ENCODE measurements around the gene INPP4B. TPM values are rescaled to one million over a fixed set of nuclear protein-coding genes. Genes with fewer than 3 reads are reported as not detected.
A peak's percentile ranks its signal among the peaks of the same experiment; 100 is the strongest.

The INPP4B gene
- total RNA-seq, 1 experiment from 2014 or later: 3.4 TPM

GRCh38 chr4:142104041-142104440, 742.1 kb downstream of the INPP4B start:
- DNase-seq (ENCODE audit: low read depth in 1 of 2, low spot score in 2 of 2): no peak
- H3K4me1 ChIP-seq (replicated peaks): no peaks in the 10 kb centered on the region
- no peak overlapping the region for H3K27ac ChIP-seq
- no peaks in the 10 kb centered on the region for H3K9me3 ChIP-seq (replicated peaks)
- H3K27me3 ChIP-seq (replicated peaks): no peaks in the 10 kb centered on the region
- H3K4me3 ChIP-seq: no peak overlapping the region
- H3K36me3 ChIP-seq: no peaks in the 10 kb centered on the region

GRCh38 chr4:142101401-142101800, 744.7 kb downstream of the INPP4B start:
- no peaks in the 10 kb centered on the region for H3K4me1 ChIP-seq (replicated peaks)
- no peaks in the 10 kb centered on the region for H3K27me3 ChIP-seq (replicated peaks)
- DNase-seq (ENCODE audit: low read depth in 1 of 2, low spot score in 2 of 2): no peak
- no peaks in the 10 kb centered on the region for H3K36me3 ChIP-seq
- H3K27ac ChIP-seq: no peak overlapping the region
- H3K9me3 ChIP-seq (replicated peaks): no peaks in the 10 kb centered on the region
- no peak overlapping the region for H3K4me3 ChIP-seq

- H3K27me3 ChIP-seq (replicated peaks): no peaks in the 10 kb centered on the region
- H3K9me3 ChIP-seq (replicated peaks): no peaks in the 10 kb centered on the region
- H3K36me3 ChIP-seq: no peaks in the 10 kb centered on the region
- H3K27ac ChIP-seq: no peak overlapping the region
- no peak overlapping the region for H3K4me3 ChIP-seq
- H3K4me1 ChIP-seq (replicated peaks): no peaks in the 10 kb centered on the region
- no peak for DNase-seq (ENCODE audit: low read depth in 1 of 2, low spot score in 2 of 2)
These were observed 745.2 kb downstream of the INPP4B start for GRCh38 chr4:142100941-142101340.

GRCh38 chr4:142098900-142099545, 747.1 kb downstream of the INPP4B start:
- Histone ChIP-seq H3K36me3 (no peaks in the 10 kb centered on the region), H3K27ac (no peak overlapping the region), H3K4me3 (no peak overlapping the region), H3K27me3 (replicated peaks) (no peaks in the 10 kb centered on the region), H3K4me1 (replicated peaks) (no peaks in the 10 kb centered on the region), H3K9me3 (replicated peaks) (no peaks in the 10 kb centered on the region)
- no peak for DNase-seq (ENCODE audit: low read depth in 1 of 2, low spot score in 2 of 2)

GRCh38 chr4:142098380-142098779, 747.7 kb downstream of the INPP4B start:
- no peak for DNase-seq (ENCODE audit: low read depth in 1 of 2, low spot score in 2 of 2)
- Histone ChIP-seq H3K27me3 (replicated peaks) (no peaks in the 10 kb centered on the region), H3K36me3 (no peaks in the 10 kb centered on the region), H3K9me3 (replicated peaks) (no peaks in the 10 kb centered on the region), H3K4me3 (no peak overlapping the region), H3K4me1 (replicated peaks) (no peaks in the 10 kb centered on the region), H3K27ac (no peak overlapping the region)

GRCh38 chr4:142097015-142097414, 749.1 kb downstream of the INPP4B start:
- Histone ChIP-seq H3K36me3 (no peaks in the 10 kb centered on the region), H3K27ac (no peak overlapping the region), H3K4me1 (replicated peaks) (no peaks in the 10 kb centered on the region), H3K9me3 (replicated peaks) (no peaks in the 10 kb centered on the region), H3K27me3 (replicated peaks) (no peaks in the 10 kb centered on the region), H3K4me3 (no peak overlapping the region)
- DNase-seq (ENCODE audit: low read depth in 1 of 2, low spot score in 2 of 2): no peak

GRCh38 chr4:142095886-142096605, 750.1 kb downstream of the INPP4B start:
- no peaks in the 10 kb centered on the region for H3K9me3 ChIP-seq (replicated peaks)
- DNase-seq (ENCODE audit: low read depth in 1 of 2, low spot score in 2 of 2): peak; percentile 21 to 44
- H3K4me1 ChIP-seq (replicated peaks): no peaks in the 10 kb centered on the region
- H3K27ac ChIP-seq: no peak overlapping the region
- no peaks in the 10 kb centered on the region for H3K36me3 ChIP-seq
- no peaks in the 10 kb centered on the region for H3K27me3 ChIP-seq (replicated peaks)
- H3K4me3 ChIP-seq: no peak overlapping the region

GRCh38 chr4:142092941-142093340, 753.2 kb downstream of the INPP4B start:
- Histone ChIP-seq H3K9me3 (replicated peaks) (no peaks in the 10 kb centered on the region), H3K36me3 (no peaks in the 10 kb centered on the region), H3K27ac (no peak overlapping the region), H3K4me1 (replicated peaks) (no peaks in the 10 kb centered on the region), H3K27me3 (replicated peaks) (no peaks in the 10 kb centered on the region), H3K4me3 (no peak overlapping the region)
- DNase-seq (ENCODE audit: low read depth in 1 of 2, low spot score in 2 of 2): no peak

GRCh38 chr4:142091691-142092182, 754.4 kb downstream of the INPP4B start:
- no peaks in the 10 kb centered on the region for H3K9me3 ChIP-seq (replicated peaks)
- no peak for DNase-seq (ENCODE audit: low read depth in 1 of 2, low spot score in 2 of 2)
- H3K36me3 ChIP-seq: no peaks in the 10 kb centered on the region
- H3K27ac ChIP-seq: no peak overlapping the region
- H3K4me3 ChIP-seq: no peak overlapping the region
- H3K4me1 ChIP-seq (replicated peaks): no peaks in the 10 kb centered on the region
- H3K27me3 ChIP-seq (replicated peaks): no peaks in the 10 kb centered on the region

- Histone ChIP-seq H3K27ac (no peak overlapping the region), H3K4me1 (replicated peaks) (no peaks in the 10 kb centered on the region)
These were observed 755.0 kb downstream of the INPP4B start for GRCh38 chr4:142091085-142091513.

GRCh38 chr4:142088906-142089305, 757.2 kb downstream of the INPP4B start:
- Histone ChIP-seq H3K9me3 (replicated peaks) (no peaks in the 10 kb centered on the region), H3K4me1 (replicated peaks) (no peaks in the 10 kb centered on the region), H3K36me3 (no peaks in the 10 kb centered on the region), H3K4me3 (no peak overlapping the region), H3K27ac (no peak overlapping the region), H3K27me3 (replicated peaks) (no peaks in the 10 kb centered on the region)
- no peak for DNase-seq (ENCODE audit: low read depth in 1 of 2, low spot score in 2 of 2)

More at GRCh38 chr4:142091085-142091513, 755.0 kb downstream of the INPP4B start:
- Histone ChIP-seq H3K4me3 (no peak overlapping the region), H3K36me3 (no peaks in the 10 kb centered on the region), H3K9me3 (replicated peaks) (no peaks in the 10 kb centered on the region), H3K27me3 (replicated peaks) (no peaks in the 10 kb centered on the region)
- DNase-seq (ENCODE audit: low read depth in 1 of 2, low spot score in 2 of 2): no peak

GRCh38 chr4:142085513-142086292, 760.4 kb downstream of the INPP4B start:
- Histone ChIP-seq H3K9me3 (replicated peaks) (no peaks in the 10 kb centered on the region), H3K4me3 (no peak overlapping the region)

GRCh38 chr4:142083264-142083663, 762.8 kb downstream of the INPP4B start:
- H3K36me3 ChIP-seq: no peaks in the 10 kb centered on the region
- DNase-seq (ENCODE audit: low read depth in 1 of 2, low spot score in 2 of 2): no peak
- H3K4me1 ChIP-seq (replicated peaks): no peaks in the 10 kb centered on the region
- no peaks in the 10 kb centered on the region for H3K9me3 ChIP-seq (replicated peaks)
- H3K27ac ChIP-seq: no peak overlapping the region
- H3K27me3 ChIP-seq (replicated peaks): no peaks in the 10 kb centered on the region
- no peak overlapping the region for H3K4me3 ChIP-seq

More at GRCh38 chr4:142085513-142086292, 760.4 kb downstream of the INPP4B start:
- no peak overlapping the region for H3K27ac ChIP-seq
- DNase-seq (ENCODE audit: low read depth in 1 of 2, low spot score in 2 of 2): no peak
- no peaks in the 10 kb centered on the region for H3K36me3 ChIP-seq
- no peaks in the 10 kb centered on the region for H3K27me3 ChIP-seq (replicated peaks)
- no peaks in the 10 kb centered on the region for H3K4me1 ChIP-seq (replicated peaks)

- no peaks in the 10 kb centered on the region for H3K4me1 ChIP-seq (replicated peaks)
- no peak for DNase-seq (ENCODE audit: low read depth in 1 of 2, low spot score in 2 of 2)
- no peaks in the 10 kb centered on the region for H3K9me3 ChIP-seq (replicated peaks)
- H3K27me3 ChIP-seq (replicated peaks): no peaks in the 10 kb centered on the region
- H3K36me3 ChIP-seq: no peaks in the 10 kb centered on the region
- H3K27ac ChIP-seq: no peak overlapping the region
- no peak overlapping the region for H3K4me3 ChIP-seq
These were observed 765.1 kb downstream of the INPP4B start for GRCh38 chr4:142081025-142081424.

Data from SJSA1 (cell line).